ENCODE measurements around the gene HRAS.
A peak's percentile ranks its signal among the peaks of the same experiment; 100 is the strongest.
"Not testable (repeated sequence)": the region's sequence is repeated elsewhere in the genome, so short reads cannot be mapped to it uniquely, and the experiment has no call there.

HRAS gene

DNA sequence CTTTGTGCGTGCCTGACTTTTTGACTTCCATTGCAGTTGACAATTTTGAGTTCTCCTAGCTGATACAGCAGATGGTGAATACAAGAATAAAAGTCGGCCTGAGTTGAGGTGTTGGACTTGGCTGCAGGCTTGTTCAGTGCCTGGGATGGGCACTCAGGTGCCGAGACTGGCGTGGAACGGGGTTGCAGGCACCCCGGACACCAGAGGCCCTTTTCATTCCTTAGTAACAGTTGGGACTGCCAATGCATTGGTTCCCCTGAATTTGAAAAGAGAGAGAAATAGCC is 42.2 kb upstream of the HRAS start:
- WGBS (ENCODE audit: insufficient coverage) = 90% methylated on average over 6 of the region's 6 CpGs
- no peak for DNase-seq
- H3K27me3 ChIP-seq (replicated peaks in 2 of 5; ENCODE audit: control insufficient read depth in 4 of 5, insufficient read depth in 5 of 5, low read length in 4 of 5) = peaks cover 0 to 22% (median 13%) of the 10 kb centered on the region in 5 experiments
- H3K36me3 ChIP-seq (ENCODE audit: control insufficient read depth in 4 of 4, insufficient read depth in 4 of 4, low read length in 3 of 4) = peaks cover 0 to 19% (median 8%) of the 10 kb centered on the region in 4 experiments
- CTCF ChIA-PET = interaction anchor here (0.6 to 1.9 kb wide), 3 partner anchors 14 to 233 kb away, joined by 3 to 5 read pairs (median 4); no protein-coding TSS in a partner anchor
- H3K27ac ChIP-seq (ENCODE audit: insufficient read depth in 1 of 2, low read depth in 1 of 2, low read length in 2 of 2, poor library complexity in 1 of 2, severe bottlenecking in 2 of 2) = peak overlapping the region; percentile 83 to 91
- POLR2A ChIA-PET = no interaction called here
- H3K9me3 ChIP-seq (ENCODE audit: control extremely low read depth in 1 of 5, control insufficient read depth in 4 of 5, insufficient read depth in 2 of 5, low read depth in 1 of 5, low read length in 4 of 5) = no peaks in the 10 kb centered on the region
- H3K4me1 ChIP-seq (ENCODE audit: control extremely low read depth in 1 of 4, control insufficient read depth in 4 of 4, insufficient read depth in 4 of 4, low read length in 3 of 4) = peaks cover 3 to 31% (median 25%) of the 10 kb centered on the region in 4 experiments
- peak overlapping the region; percentile 74 to 99 (median 89) for H3K4me3 ChIP-seq (ENCODE audit: control insufficient read depth in 1 of 7, extremely low read depth in 1 of 7, insufficient read depth in 4 of 7, low read depth in 2 of 7, low read length in 6 of 7)

DNA sequence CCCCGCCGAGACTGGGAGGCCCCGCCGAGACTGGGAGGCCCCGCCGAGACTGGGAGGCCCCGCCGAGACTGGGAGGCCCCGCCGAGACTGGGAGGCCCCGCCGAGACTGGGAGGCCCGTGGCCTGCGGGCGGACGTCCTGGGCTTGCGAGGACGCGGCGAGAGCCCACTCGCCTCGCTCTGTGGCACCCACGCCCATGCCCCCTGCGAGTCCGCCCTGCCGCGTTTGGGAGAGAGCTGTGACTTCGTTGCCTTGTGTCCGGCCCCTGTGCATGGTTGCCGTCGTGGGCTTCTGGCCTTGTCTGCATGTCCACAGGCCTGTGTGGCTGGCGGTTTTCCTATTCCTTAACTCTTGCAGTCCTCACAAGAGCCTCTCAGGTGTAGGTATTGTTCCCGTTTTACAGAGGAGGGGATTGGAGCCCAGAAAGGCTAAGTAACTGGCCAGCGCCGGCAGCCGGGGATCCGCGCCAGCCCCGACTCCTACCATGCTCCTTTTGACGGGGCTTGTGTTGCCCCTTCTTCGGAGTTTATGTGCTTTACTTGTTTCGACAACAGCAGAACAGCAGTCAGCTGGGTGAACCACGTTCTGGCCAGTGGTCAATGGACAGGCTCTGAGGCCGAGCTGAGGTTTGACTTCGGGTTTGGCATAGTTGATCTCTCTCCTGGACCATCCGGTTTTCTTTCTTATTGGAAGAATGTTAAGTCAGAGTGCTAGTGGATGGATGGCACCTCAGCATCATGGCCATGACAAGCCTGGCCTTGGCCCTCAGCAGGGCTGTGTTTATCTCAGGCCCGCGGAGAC is 41.6 kb upstream of the HRAS start:
- H3K4me1 ChIP-seq (ENCODE audit: control extremely low read depth in 1 of 4, control insufficient read depth in 4 of 4, insufficient read depth in 4 of 4, low read length in 3 of 4) = peaks cover 3 to 31% (median 25%) of the 10 kb centered on the region in 4 experiments
- ChIA-PET POLR2A (interaction anchor here (1.2 kb wide), 1 partner anchor 39 kb away, joined by 4 read pairs; the partner anchor contains the start of gene IRF7), CTCF (interaction anchor here (0.6 to 1.9 kb wide), 2 partner anchors 14 to 234 kb away, joined by 3 to 4 read pairs; no protein-coding TSS in a partner anchor)
- peaks cover 0 to 19% (median 5%) of the 10 kb centered on the region in 4 experiments for H3K36me3 ChIP-seq (ENCODE audit: control insufficient read depth in 4 of 4, insufficient read depth in 4 of 4, low read length in 3 of 4)
- H3K9me3 ChIP-seq (ENCODE audit: control extremely low read depth in 1 of 5, control insufficient read depth in 4 of 5, insufficient read depth in 2 of 5, low read depth in 1 of 5, low read length in 4 of 5) = no peaks in the 10 kb centered on the region
- H3K27me3 ChIP-seq (replicated peaks in 2 of 5; ENCODE audit: control insufficient read depth in 4 of 5, insufficient read depth in 5 of 5, low read length in 4 of 5) = peaks cover 0 to 22% (median 13%) of the 10 kb centered on the region in 5 experiments
- no peak for DNase-seq
- peak overlapping the region; percentile 83 to 91 for H3K27ac ChIP-seq (ENCODE audit: insufficient read depth in 1 of 2, low read depth in 1 of 2, low read length in 2 of 2, poor library complexity in 1 of 2, severe bottlenecking in 2 of 2)
- H3K4me3 ChIP-seq (ENCODE audit: control insufficient read depth in 1 of 7, extremely low read depth in 1 of 7, insufficient read depth in 4 of 7, low read depth in 2 of 7, low read length in 6 of 7) = peak overlapping the region; percentile 74 to 99 (median 89)
- WGBS (ENCODE audit: insufficient coverage) = 7% methylated on average over 35 of the region's 48 CpGs

DNA sequence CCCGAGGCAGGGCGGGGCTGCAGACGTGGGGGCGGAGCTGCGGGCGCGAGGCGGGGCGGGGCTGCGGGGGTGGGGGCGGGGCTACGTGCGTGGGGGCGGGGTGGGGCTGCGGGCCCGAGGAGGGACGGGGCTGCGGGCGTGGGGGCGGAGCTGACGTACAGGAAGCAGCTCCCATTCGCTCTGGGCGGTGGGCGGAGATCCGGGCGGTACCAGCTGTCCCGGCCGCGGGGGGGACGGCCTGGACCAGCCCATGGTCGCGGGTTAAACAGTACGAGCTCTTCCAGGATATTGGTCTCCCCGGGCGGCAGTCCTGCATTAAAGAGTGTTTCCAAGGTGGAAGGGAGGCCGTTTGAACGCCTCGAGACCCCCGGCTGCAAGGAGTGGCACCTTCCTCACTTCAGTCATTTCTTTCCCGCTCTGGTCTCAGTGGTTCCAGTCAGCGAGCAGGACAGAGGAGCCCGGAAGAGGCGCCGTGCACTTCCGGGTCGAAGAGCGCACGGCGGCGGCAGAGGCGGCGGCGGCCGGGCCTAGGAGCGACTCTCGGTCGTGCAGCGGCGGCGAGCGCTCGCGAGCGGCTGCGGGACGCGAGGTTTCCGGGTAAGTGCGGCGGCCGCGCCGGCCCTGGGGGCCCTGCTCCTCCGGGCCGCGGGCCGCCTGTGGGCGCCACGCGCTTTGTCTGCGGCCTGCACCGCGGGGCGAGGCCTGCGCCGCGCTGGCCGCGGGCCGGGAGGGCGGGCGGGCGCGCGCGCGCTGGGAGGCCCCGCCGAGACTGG is 40.8 kb upstream of the HRAS start, which contains the start of gene PHRF1:
Gene PHRF1 (plus strand): TSS at position 475 of the 773 bp plus-strand sequence. CDS start 5,043 bp downstream, outside the sequence.
- H3K4me3 ChIP-seq (ENCODE audit: control insufficient read depth in 1 of 7, extremely low read depth in 1 of 7, insufficient read depth in 4 of 7, low read depth in 2 of 7, low read length in 6 of 7) = peak within 1 kb of the TSS; percentile 74 to 99 (median 89)
- no peaks in the 10 kb centered on the region for H3K9me3 ChIP-seq (ENCODE audit: control extremely low read depth in 1 of 5, control insufficient read depth in 4 of 5, insufficient read depth in 2 of 5, low read depth in 1 of 5, low read length in 4 of 5)
- H3K27ac ChIP-seq (ENCODE audit: insufficient read depth in 1 of 2, low read depth in 1 of 2, low read length in 2 of 2, poor library complexity in 1 of 2, severe bottlenecking in 2 of 2) = peak within 1 kb of the TSS; percentile 89 to 95
- ChIA-PET POLR2A (interaction anchor here (0.7 to 1.2 kb wide), 2 partner anchors 37 to 40 kb away, joined by 3 to 4 read pairs; partner anchors contain the start of gene IRF7), CTCF (interaction anchor here (0.7 kb wide), 2 partner anchors 11 to 39 kb away, joined by 3 read pairs; no protein-coding TSS in a partner anchor)
- H3K27me3 ChIP-seq (replicated peaks in 2 of 5; ENCODE audit: control insufficient read depth in 4 of 5, insufficient read depth in 5 of 5, low read length in 4 of 5) = peaks cover 0 to 22% (median 13%) of the 10 kb centered on the region in 5 experiments
- peaks cover 0 to 11% (median 1%) of the 10 kb centered on the region in 4 experiments for H3K36me3 ChIP-seq (ENCODE audit: control insufficient read depth in 4 of 4, insufficient read depth in 4 of 4, low read length in 3 of 4)
- peak; percentile 94 to 98 (median 97) for DNase-seq
- peaks cover 3 to 31% (median 25%) of the 10 kb centered on the region in 4 experiments for H3K4me1 ChIP-seq (ENCODE audit: control extremely low read depth in 1 of 4, control insufficient read depth in 4 of 4, insufficient read depth in 4 of 4, low read length in 3 of 4)
- under 1% methylated on average over 70 of the region's 99 CpGs for WGBS (ENCODE audit: insufficient coverage)

DNA sequence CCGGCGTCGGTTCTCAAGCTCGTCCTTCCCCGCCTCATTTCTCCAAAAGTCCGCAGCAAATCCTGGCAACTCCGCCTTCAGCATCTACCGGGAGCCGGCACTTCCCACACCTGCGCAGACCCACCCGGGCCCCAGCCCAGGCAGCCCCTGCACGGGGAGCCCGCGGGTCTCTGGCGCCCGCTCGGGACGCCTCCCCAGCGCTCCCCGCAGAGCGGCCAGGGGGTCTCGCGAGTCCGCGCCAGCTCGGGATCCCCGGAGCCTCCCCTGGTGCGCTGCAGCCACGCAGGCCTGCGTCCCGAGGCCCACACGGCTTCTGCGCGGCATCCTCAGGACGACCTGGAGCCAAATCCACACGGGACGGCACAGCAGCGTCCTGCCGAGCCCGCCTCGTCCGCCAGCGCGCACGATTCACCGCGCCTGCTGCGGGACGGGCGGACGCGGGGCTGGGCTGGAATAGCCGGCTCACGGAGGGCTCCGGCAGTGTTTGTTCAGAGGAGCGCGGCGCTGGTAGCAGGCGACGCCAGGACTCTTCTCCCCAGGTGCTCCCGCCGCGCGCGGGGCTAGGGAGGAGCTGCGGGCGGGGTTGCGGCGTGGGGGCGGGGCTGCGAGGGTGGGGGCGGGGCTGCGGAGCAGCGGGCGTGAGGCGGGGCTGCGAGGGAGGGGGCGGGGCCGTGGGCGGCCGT is 40.1 kb upstream of the HRAS start:
- POLR2A ChIA-PET = interaction anchor here (0.7 to 1.2 kb wide), 3 partner anchors 37 to 150 kb away, joined by 3 to 4 read pairs (median 3); partner anchors contain the start of gene IRF7
- under 1% methylated on average over 52 of the region's 81 CpGs for WGBS (ENCODE audit: insufficient coverage)
- H3K4me1 ChIP-seq (ENCODE audit: control extremely low read depth in 1 of 4, control insufficient read depth in 4 of 4, insufficient read depth in 4 of 4, low read length in 3 of 4) = peaks cover 3 to 31% (median 25%) of the 10 kb centered on the region in 4 experiments
- H3K9me3 ChIP-seq (ENCODE audit: control extremely low read depth in 1 of 5, control insufficient read depth in 4 of 5, insufficient read depth in 2 of 5, low read depth in 1 of 5, low read length in 4 of 5) = no peaks in the 10 kb centered on the region
- CTCF ChIA-PET = interaction anchor here (0.7 kb wide), 2 partner anchors 10 to 39 kb away, joined by 3 read pairs; no protein-coding TSS in a partner anchor
- H3K27ac ChIP-seq (ENCODE audit: insufficient read depth in 1 of 2, low read depth in 1 of 2, low read length in 2 of 2, poor library complexity in 1 of 2, severe bottlenecking in 2 of 2) = no peak overlapping the region
- peaks cover 0 to 22% (median 13%) of the 10 kb centered on the region in 5 experiments for H3K27me3 ChIP-seq (replicated peaks in 2 of 5; ENCODE audit: control insufficient read depth in 4 of 5, insufficient read depth in 5 of 5, low read length in 4 of 5)
- peaks cover 0 to 8% (median 1%) of the 10 kb centered on the region in 4 experiments for H3K36me3 ChIP-seq (ENCODE audit: control insufficient read depth in 4 of 4, insufficient read depth in 4 of 4, low read length in 3 of 4)
- DNase-seq = peak in 2 of 3 donors; percentile 67 to 71
- H3K4me3 ChIP-seq (ENCODE audit: control insufficient read depth in 1 of 7, extremely low read depth in 1 of 7, insufficient read depth in 4 of 7, low read depth in 2 of 7, low read length in 6 of 7) = peak overlapping the region; percentile 23 to 74 (median 61)

DNA sequence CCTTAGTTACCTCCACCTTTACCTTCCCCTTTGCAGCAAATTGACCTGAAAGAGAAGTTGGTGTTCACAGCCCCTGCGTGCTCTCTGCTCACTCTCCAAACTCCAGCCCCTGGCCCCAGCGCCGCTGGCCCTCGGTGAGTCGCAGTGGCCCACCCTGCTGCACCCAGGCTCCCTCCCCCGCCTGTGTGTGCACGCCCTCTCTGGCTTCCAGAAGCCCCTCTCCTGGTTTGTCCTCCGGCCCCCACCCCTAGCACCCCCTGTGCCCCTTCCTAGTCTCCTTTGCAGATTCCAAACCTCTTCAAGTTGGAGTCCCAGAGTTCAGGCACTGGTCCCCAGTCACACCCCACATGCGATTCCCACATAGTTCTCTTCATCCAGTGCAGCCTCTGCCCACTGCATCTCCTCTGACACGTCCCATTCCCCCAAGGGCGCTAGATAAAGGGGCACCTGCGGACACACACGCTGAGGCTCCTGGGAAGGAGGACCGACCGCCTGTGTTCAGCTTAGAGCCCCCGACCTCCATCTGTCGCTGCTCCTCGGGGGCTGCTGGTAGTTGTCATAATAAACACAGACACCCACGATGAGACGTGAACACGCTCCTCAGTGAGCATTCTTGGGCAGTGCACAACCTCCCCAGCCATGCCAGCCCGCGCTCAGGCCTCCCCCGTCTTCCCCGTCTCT is 39.4 kb upstream of the HRAS start:
- Histone ChIP-seq H3K27ac (ENCODE audit: insufficient read depth in 1 of 2, low read depth in 1 of 2, low read length in 2 of 2, poor library complexity in 1 of 2, severe bottlenecking in 2 of 2) (no peak overlapping the region), H3K4me3 (ENCODE audit: control insufficient read depth in 1 of 7, extremely low read depth in 1 of 7, insufficient read depth in 4 of 7, low read depth in 2 of 7, low read length in 6 of 7) (peak overlapping the region in 6 of 7 experiments; percentile 23 to 74 (median 62)), H3K36me3 (ENCODE audit: control insufficient read depth in 4 of 4, insufficient read depth in 4 of 4, low read length in 3 of 4) (peaks cover 0 to 8% (median 1%) of the 10 kb centered on the region in 4 experiments), H3K9me3 (ENCODE audit: control extremely low read depth in 1 of 5, control insufficient read depth in 4 of 5, insufficient read depth in 2 of 5, low read depth in 1 of 5, low read length in 4 of 5) (no peaks in the 10 kb centered on the region), H3K4me1 (ENCODE audit: control extremely low read depth in 1 of 4, control insufficient read depth in 4 of 4, insufficient read depth in 4 of 4, low read length in 3 of 4) (peaks cover 3 to 31% (median 25%) of the 10 kb centered on the region in 4 experiments), H3K27me3 (replicated peaks in 2 of 5; ENCODE audit: control insufficient read depth in 4 of 5, insufficient read depth in 5 of 5, low read length in 4 of 5) (peaks cover 0 to 26% (median 13%) of the 10 kb centered on the region in 5 experiments)
- POLR2A ChIA-PET = interaction anchor here (0.8 kb wide), 1 partner anchor 151 kb away, joined by 3 read pairs; no protein-coding TSS in a partner anchor
- CTCF ChIA-PET = no interaction called here
- peak in 1 of 3 donors; percentile 23 for DNase-seq
- WGBS (ENCODE audit: insufficient coverage) = 22% methylated on average over 24 of the region's 25 CpGs

DNA sequence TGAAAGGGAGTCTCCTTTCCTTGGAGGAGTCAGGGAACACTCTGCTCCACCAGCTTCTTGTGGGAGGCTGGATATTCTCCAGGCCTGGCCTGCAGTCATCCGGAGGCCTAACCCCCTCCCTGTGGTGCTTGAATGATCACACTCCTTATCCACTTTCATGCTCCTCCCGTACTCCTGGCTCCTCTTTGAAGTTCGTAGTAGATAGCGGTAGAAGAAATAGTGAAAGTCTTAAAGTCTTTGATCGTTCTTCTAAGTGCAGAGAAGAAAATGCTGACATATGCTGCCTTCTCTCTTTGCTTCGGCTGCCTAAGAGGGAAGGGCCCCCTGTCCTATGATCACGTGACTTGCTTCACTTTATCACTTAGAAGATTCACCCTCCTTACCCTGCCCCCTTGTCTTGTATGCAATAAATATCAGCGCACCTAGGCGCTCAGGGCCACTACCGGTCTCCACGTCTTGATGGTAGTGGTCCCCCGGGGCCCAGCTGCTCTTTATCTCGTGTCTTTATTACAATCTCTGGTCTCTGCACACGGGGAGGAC is 38.7 kb upstream of the HRAS start:
- POLR2A ChIA-PET = not testable (repeated sequence)
- peaks cover 0 to 32% (median 13%) of the 10 kb centered on the region in 5 experiments for H3K27me3 ChIP-seq (replicated peaks in 2 of 5; ENCODE audit: control insufficient read depth in 4 of 5, insufficient read depth in 5 of 5, low read length in 4 of 5)

More for the DNA sequence above, 38.7 kb upstream of the HRAS start:
- 74% methylated on average over 11 of the region's 14 CpGs for WGBS (ENCODE audit: insufficient coverage)
- DNase-seq; H3K27ac ChIP-seq (ENCODE audit: insufficient read depth in 1 of 2, low read depth in 1 of 2, low read length in 2 of 2, poor library complexity in 1 of 2, severe bottlenecking in 2 of 2); H3K4me3 ChIP-seq (ENCODE audit: control insufficient read depth in 1 of 7, extremely low read depth in 1 of 7, insufficient read depth in 4 of 7, low read depth in 2 of 7, low read length in 6 of 7); H3K36me3 ChIP-seq (ENCODE audit: control insufficient read depth in 4 of 4, insufficient read depth in 4 of 4, low read length in 3 of 4); CTCF ChIA-PET; H3K9me3 ChIP-seq (ENCODE audit: control extremely low read depth in 1 of 5, control insufficient read depth in 4 of 5, insufficient read depth in 2 of 5, low read depth in 1 of 5, low read length in 4 of 5): not testable (repeated sequence)
- peaks cover 3 to 34% (median 28%) of the 10 kb centered on the region in 4 experiments for H3K4me1 ChIP-seq (ENCODE audit: control extremely low read depth in 1 of 4, control insufficient read depth in 4 of 4, insufficient read depth in 4 of 4, low read length in 3 of 4)
